Fibroblast of lung (primary cell): ENCODE measurements around the gene C11orf65. TPM values are rescaled to one million over a fixed set of nuclear protein-coding genes. Genes with fewer than 3 reads are reported as not detected.

Experiments used
- DNase-seq, 2 donors: peaks; one replicate each; pipeline versions ENCODE4 v3.0.0 to v3.0.0-alpha.2; 2010; ENCODE audit warnings: low read depth in 2 of 2
- H2AFZ ChIP-seq: 2 replicates; pipeline ENCODE4 v1.5.1; 2012; ENCODE audit warnings: low read length, control low read depth, inconsistent platforms
- H3K27ac ChIP-seq: 2 replicates; pipeline ENCODE4 v1.5.1; 2011; ENCODE audit warnings: low read length, control low read depth; ENCODE audit not compliant: insufficient read depth
- H3K27me3 ChIP-seq: 2 replicates; pipeline ENCODE4 v1.5.1; 2011; ENCODE audit warnings: mild to moderate bottlenecking, low read length; ENCODE audit not compliant: control insufficient read depth, insufficient read depth
- H3K36me3 ChIP-seq: 2 replicates; pipeline ENCODE4 v1.5.1; 2011; ENCODE audit warnings: low read length; ENCODE audit not compliant: control insufficient read depth, insufficient read depth
- H3K4me1 ChIP-seq: 2 replicates; pipeline ENCODE4 v1.5.1; 2011; ENCODE audit warnings: low read length; ENCODE audit not compliant: control insufficient read depth, insufficient read depth; ENCODE audit errors: extremely low read depth
- H3K4me2 ChIP-seq: 2 replicates; pipeline ENCODE4 v1.5.1; 2011; ENCODE audit warnings: low read length, control low read depth; ENCODE audit not compliant: insufficient read depth; ENCODE audit errors: extremely low read depth
- H3K4me3 ChIP-seq, 4 experiments: fragments of 200-600 bp in 1 of 4; sonication (generic) in 1 of 4; replicated peaks in 1 of 4; 2 replicates each; pipeline ENCODE4 v1.5.1; 2011 to 2016; ENCODE audit warnings: low read length in 4 of 4, low read depth in 3 of 4, mild to moderate bottlenecking in 3 of 4, control low read depth in 2 of 4, inconsistent platforms in 1 of 4, mixed read lengths in 1 of 4; ENCODE audit not compliant: insufficient read depth in 1 of 4; ENCODE audit errors: control extremely low read depth in 1 of 4
- H3K79me2 ChIP-seq: 2 replicates; pipeline ENCODE4 v1.5.1; 2012; ENCODE audit warnings: mild to moderate bottlenecking, low read length, inconsistent platforms; ENCODE audit not compliant: control insufficient read depth, insufficient read depth
- H3K9ac ChIP-seq: 2 replicates; pipeline ENCODE4 v1.5.1; 2011; ENCODE audit warnings: mild to moderate bottlenecking, low read length, control low read depth; ENCODE audit not compliant: insufficient read depth
- H3K9me3 ChIP-seq: 2 replicates; pipeline ENCODE4 v1.5.1; 2012; ENCODE audit warnings: low read depth, low read length; ENCODE audit not compliant: control insufficient read depth, insufficient read depth
- H4K20me1 ChIP-seq: 2 replicates; pipeline ENCODE4 v1.5.1; 2011; ENCODE audit warnings: low read length; ENCODE audit not compliant: control insufficient read depth, insufficient read depth; ENCODE audit errors: extremely low read depth
- EZH2 ChIP-seq: IDR thresholded peaks from 2 replicates; pipeline ENCODE4 v1.5.1; 2012; ENCODE audit warnings: low read length, control low read depth, mild to moderate bottlenecking; ENCODE audit errors: missing control alignments
- polyA plus RNA-seq, 2 donors: library from polyadenylated mRNA; depleted of rRNA in 1 of 2; stranded (reverse) in 1 of 2; unstranded in 1 of 2; fragments of >200 nt; gene quantifications; 2 replicates each; pipeline ENCODE4 v1.2.1, GENCODE V29; 2011 to 2012; ENCODE audit warnings: missing spikeins in 1 of 2
- total RNA-seq: library from RNA; depleted of rRNA; stranded (reverse); fragments of >200 nt; gene quantifications from 2 replicates; pipeline ENCODE4 v1.2.1, GENCODE V29; 2014
- TF ChIP-seq, protein P1 (sequence below), 2 donors: IDR thresholded peaks in 1 of 2; conservative IDR thresholded peaks in 1 of 2; 1 replicate in 1 of 2; 2 replicates in 1 of 2; pipeline ENCODE4 v1.5.1; 2011 to 2012; ENCODE audit warnings: low read length in 2 of 2, control low read depth in 1 of 2, inconsistent platforms in 1 of 2, low read depth in 1 of 2, mild to moderate bottlenecking in 1 of 2

Gene C11orf65
- total and polyA plus RNA-seq, 2 donors (not counting 1 experiment from before 2014, with no cell fraction given) = 0.54 to 2.3 TPM

DNA sequence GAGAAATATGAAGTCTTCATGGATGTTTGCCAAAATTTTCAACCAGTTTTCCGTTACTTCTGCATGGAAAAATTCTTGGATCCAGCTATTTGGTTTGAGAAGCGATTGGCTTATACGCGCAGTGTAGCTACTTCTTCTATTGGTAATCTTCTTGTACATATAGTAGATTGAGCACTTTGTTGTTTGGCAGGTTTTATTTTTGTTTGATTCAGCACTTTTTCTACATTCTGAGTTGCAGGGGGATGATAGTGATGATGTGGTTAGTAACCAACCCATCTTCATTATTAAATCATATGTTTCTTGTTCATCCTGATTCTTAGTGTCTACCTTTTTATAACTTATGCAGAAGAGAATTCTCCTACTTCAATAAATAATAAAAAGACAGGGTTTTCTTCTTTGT lies 121.6 kb downstream of the C11orf65 start:
- H3K27me3 ChIP-seq = no peaks in the 10 kb centered on the region
- no peak overlapping the region for H3K4me3 ChIP-seq
- no peak overlapping the region for H3K4me2 ChIP-seq
- H3K27ac ChIP-seq = no peak overlapping the region
- TF ChIP-seq, protein P1, sequence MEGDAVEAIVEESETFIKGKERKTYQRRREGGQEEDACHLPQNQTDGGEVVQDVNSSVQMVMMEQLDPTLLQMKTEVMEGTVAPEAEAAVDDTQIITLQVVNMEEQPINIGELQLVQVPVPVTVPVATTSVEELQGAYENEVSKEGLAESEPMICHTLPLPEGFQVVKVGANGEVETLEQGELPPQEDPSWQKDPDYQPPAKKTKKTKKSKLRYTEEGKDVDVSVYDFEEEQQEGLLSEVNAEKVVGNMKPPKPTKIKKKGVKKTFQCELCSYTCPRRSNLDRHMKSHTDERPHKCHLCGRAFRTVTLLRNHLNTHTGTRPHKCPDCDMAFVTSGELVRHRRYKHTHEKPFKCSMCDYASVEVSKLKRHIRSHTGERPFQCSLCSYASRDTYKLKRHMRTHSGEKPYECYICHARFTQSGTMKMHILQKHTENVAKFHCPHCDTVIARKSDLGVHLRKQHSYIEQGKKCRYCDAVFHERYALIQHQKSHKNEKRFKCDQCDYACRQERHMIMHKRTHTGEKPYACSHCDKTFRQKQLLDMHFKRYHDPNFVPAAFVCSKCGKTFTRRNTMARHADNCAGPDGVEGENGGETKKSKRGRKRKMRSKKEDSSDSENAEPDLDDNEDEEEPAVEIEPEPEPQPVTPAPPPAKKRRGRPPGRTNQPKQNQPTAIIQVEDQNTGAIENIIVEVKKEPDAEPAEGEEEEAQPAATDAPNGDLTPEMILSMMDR (conservative IDR thresholded peaks at IDR 0.05 in 1 of 2, IDR thresholded peaks at IDR 0.05 in 1 of 2; ENCODE audit: low read depth in 1 of 2, low read length in 2 of 2) = no peak
- no peak for TF ChIP-seq EZH2
- no peaks in the 10 kb centered on the region for H3K9me3 ChIP-seq
- no peaks in the 10 kb centered on the region for H4K20me1 ChIP-seq
- no peak overlapping the region for H2AFZ ChIP-seq
- no peaks in the 10 kb centered on the region for H3K4me1 ChIP-seq
- H3K36me3 ChIP-seq = peaks cover 2% of the 10 kb centered on the region
- H3K9ac ChIP-seq = no peak overlapping the region
- DNase-seq = no peak
- no peaks in the 10 kb centered on the region for H3K79me2 ChIP-seq

DNA sequence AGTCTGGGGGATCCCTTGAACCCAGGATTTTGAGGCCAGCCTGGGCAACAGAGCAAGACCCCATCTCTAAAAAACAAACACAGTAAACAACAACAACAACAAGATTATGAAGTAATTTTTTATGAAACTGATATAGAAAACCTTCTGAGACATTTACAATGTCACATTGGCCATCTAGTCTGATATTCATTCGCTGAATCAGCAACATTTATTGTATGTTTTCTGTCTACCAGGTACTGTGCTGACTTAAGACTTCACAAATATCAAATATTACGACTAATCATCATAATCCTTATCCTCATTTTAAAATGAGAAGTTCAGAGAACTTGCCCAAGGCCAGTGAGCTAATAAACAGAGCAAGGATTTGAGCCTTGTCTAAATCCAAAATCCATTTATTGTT lies 123.6 kb downstream of the C11orf65 start:
- Histone ChIP-seq H3K4me1 (no peaks in the 10 kb centered on the region), H3K9me3 (no peaks in the 10 kb centered on the region), H3K4me2 (no peak overlapping the region), H3K9ac (no peak overlapping the region), H3K79me2 (no peaks in the 10 kb centered on the region), H4K20me1 (no peaks in the 10 kb centered on the region), H3K27ac (no peak overlapping the region), H2AFZ (no peak overlapping the region), H3K4me3 (no peak overlapping the region), H3K27me3 (no peaks in the 10 kb centered on the region), H3K36me3 (no peaks in the 10 kb centered on the region)
- DNase-seq = no peak
- TF ChIP-seq, protein P1 (conservative IDR thresholded peaks at IDR 0.05 in 1 of 2, IDR thresholded peaks at IDR 0.05 in 1 of 2; ENCODE audit: low read depth in 1 of 2, low read length in 2 of 2) = no peak
- no peak for TF ChIP-seq EZH2

DNA sequence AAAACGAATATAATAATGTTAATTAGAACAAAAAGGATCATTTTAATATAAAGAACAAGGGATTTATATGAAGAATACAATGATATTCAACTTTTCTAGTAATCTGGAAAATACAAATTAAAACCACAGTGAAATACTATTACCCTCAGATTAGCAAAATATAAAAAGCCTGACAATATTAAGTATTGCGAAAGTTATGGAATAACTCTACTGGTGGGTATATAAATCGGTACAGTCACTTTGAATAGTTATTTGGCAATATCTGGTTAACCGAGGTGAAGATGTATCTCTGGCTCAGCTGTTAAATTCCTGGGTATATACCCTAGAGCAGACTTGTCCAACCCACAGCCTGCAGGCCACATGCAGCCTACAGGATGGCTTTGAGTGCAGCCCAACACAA lies 125.7 kb downstream of the C11orf65 start:
- Histone ChIP-seq H3K36me3 (no peaks in the 10 kb centered on the region), H3K27ac (no peak overlapping the region), H3K27me3 (no peaks in the 10 kb centered on the region), H3K9me3 (no peaks in the 10 kb centered on the region), H3K4me2 (no peak overlapping the region), H3K4me3 (no peak overlapping the region), H2AFZ (no peak overlapping the region), H3K9ac (no peak overlapping the region), H3K4me1 (no peaks in the 10 kb centered on the region), H3K79me2 (no peaks in the 10 kb centered on the region), H4K20me1 (no peaks in the 10 kb centered on the region)
- no peak for DNase-seq
- no peak for TF ChIP-seq EZH2
- TF ChIP-seq, protein P1 (conservative IDR thresholded peaks at IDR 0.05 in 1 of 2, IDR thresholded peaks at IDR 0.05 in 1 of 2; ENCODE audit: low read depth in 1 of 2, low read length in 2 of 2) = no peak
